HG03025 (cell line): ENCODE results near the gene GLCE.
A peak's percentile ranks its signal among the peaks of the same experiment; 100 is the strongest.

ENCODE experiments used
- ATAC-seq: cut with Tn5 transposase; IDR thresholded peaks from one replicate; pipeline ENCODE4 v1.9.1; 2021; ENCODE audit warnings: mild to moderate bottlenecking, moderate library complexity; ENCODE audit not compliant: unreplicated experiment, low FRiP score

Gene GLCE

GRCh38 chr15:69160141-69160993 lies at the start of gene GLCE:
Gene GLCE (plus strand): TSS chr15:69160635. CDS start chr15:69255807, 95,172 bp downstream.
- peak; percentile 81 for ATAC-seq

- ATAC-seq = no peak
Observed at GRCh38 chr15:69114331-69114928, 46.0 kb upstream of the GLCE start.

GRCh38 chr15:69115031-69115430 lies 45.4 kb upstream of the GLCE start:
- no peak for ATAC-seq

GRCh38 chr15:69116391-69116790 lies 44.0 kb upstream of the GLCE start:
- ATAC-seq = no peak

GRCh38 chr15:69117431-69117871 lies 43.0 kb upstream of the GLCE start:
- ATAC-seq = no peak

GRCh38 chr15:69118089-69118488 lies 42.3 kb upstream of the GLCE start:
- no peak for ATAC-seq

GRCh38 chr15:69119001-69119400 lies 41.4 kb upstream of the GLCE start:
- no peak for ATAC-seq

GRCh38 chr15:69119683-69120395 lies 40.6 kb upstream of the GLCE start:
- ATAC-seq = no peak

- no peak for ATAC-seq
Observed at GRCh38 chr15:69120732-69121131, 39.7 kb upstream of the GLCE start.

- no peak for ATAC-seq
Observed at GRCh38 chr15:69121198-69121828, 39.1 kb upstream of the GLCE start.

- ATAC-seq = no peak
Observed at GRCh38 chr15:69125236-69125635, 35.2 kb upstream of the GLCE start.

- ATAC-seq = no peak
Observed at GRCh38 chr15:69126054-69126469, 34.4 kb upstream of the GLCE start.

- ATAC-seq = no peak
Observed at GRCh38 chr15:69127306-69127705, 33.1 kb upstream of the GLCE start.

GRCh38 chr15:69128667-69129311 lies 31.6 kb upstream of the GLCE start:
- ATAC-seq = no peak

GRCh38 chr15:69131362-69132220 lies 28.8 kb upstream of the GLCE start:
- ATAC-seq = no peak

- no peak for ATAC-seq
Observed at GRCh38 chr15:69132430-69132829, 28.0 kb upstream of the GLCE start.

GRCh38 chr15:69132977-69133861 lies 27.2 kb upstream of the GLCE start:
- ATAC-seq = no peak

GRCh38 chr15:69133862-69134519 lies 26.4 kb upstream of the GLCE start:
- no peak for ATAC-seq
